ENCODE results near the gene FIBP.

Gene FIBP

DNA sequence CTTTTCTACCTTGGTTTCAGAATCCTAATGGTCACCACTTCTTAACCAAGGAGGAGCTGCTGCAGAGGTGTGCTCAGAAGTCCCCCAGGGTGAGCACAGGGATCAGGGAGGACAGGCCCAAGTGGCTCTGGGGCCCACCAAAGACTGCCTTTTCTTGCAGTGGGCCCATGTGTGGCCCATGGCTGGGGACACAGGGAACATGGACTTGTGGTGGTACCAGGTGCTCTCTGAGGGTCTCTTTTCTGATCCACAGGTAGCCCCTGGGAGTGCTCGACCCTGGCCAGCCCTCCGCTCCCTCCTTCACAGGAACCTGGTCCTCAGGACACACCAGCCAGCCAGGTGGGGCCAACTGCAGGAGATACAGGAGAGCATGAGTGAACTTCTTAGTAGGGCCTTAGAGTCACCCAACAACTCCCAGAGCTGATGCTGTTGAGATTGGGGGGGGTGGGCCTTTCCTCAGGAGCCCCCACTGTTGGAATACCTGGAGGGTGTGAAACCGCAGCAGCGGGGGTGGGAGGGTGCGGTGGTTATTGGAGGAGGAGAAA lies 26.0 kb downstream of the FIBP start:
- TF ChIP-seq, protein P1, sequence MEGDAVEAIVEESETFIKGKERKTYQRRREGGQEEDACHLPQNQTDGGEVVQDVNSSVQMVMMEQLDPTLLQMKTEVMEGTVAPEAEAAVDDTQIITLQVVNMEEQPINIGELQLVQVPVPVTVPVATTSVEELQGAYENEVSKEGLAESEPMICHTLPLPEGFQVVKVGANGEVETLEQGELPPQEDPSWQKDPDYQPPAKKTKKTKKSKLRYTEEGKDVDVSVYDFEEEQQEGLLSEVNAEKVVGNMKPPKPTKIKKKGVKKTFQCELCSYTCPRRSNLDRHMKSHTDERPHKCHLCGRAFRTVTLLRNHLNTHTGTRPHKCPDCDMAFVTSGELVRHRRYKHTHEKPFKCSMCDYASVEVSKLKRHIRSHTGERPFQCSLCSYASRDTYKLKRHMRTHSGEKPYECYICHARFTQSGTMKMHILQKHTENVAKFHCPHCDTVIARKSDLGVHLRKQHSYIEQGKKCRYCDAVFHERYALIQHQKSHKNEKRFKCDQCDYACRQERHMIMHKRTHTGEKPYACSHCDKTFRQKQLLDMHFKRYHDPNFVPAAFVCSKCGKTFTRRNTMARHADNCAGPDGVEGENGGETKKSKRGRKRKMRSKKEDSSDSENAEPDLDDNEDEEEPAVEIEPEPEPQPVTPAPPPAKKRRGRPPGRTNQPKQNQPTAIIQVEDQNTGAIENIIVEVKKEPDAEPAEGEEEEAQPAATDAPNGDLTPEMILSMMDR (conservative IDR thresholded peaks at IDR 0.05; ENCODE audit: control insufficient read depth, insufficient read depth, low read depth, low read length): no peak
- peak overlapping the region; percentile 90 for H3K4me3 ChIP-seq (ENCODE audit: control insufficient read depth, low read depth, low read length)
- no peak for DNase-seq (ENCODE audit: low read depth)

DNA sequence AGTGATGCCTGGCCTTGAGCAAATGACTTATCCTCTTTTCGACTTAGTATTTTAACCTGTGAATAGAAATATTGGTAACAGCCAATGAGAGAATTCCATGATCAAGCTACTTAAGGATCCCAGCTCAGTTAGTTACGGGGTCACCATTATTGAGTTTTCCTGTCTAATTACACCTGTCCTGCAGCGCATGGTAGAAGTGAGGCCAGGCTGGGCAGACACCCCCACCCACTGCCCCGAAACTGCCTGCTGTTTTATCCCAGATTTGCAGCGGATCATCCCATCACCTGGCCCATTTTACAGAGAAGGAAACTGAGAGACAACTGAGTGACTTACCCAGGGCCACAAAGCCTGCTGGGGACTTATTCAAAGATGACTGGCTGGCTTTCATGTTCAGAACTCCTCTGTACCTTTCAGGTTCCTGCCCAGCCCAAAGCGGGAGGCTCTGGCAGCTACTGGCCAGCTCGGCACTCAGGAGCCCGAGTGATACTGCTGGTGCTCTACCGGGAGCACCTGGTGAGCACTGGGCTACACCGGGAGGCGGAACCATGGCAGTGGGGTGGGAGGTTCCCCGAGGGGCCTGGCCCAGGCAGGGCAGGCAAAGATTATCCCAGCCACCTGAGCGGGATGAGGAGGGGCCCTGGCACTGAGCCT lies 26.6 kb downstream of the FIBP start:
- no peak for DNase-seq (ENCODE audit: low read depth)
- peak overlapping the region; percentile 90 for H3K4me3 ChIP-seq (ENCODE audit: control insufficient read depth, low read depth, low read length)
- TF ChIP-seq, protein P1 (conservative IDR thresholded peaks at IDR 0.05; ENCODE audit: control insufficient read depth, insufficient read depth, low read depth, low read length): no peak

DNA sequence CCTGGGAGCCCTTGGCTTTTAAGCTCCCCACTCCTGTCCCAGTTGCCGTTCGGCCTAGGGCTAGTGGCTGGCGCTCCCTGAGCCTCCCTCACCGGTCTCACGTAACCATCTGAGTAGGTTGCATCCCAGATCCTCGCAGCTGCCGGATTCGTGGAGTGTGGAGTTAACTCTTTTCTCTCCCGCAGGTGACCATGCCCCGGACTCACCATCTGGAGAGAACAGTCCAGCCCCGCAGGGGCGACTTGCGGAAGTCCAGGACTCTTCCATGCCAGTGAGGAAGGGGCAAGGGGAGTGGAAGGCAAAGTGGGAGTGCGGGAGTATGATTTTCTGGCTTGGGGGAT lies 27.1 kb downstream of the FIBP start:
- DNase-seq (ENCODE audit: low read depth): no peak
- TF ChIP-seq, protein P1 (conservative IDR thresholded peaks at IDR 0.05; ENCODE audit: control insufficient read depth, insufficient read depth, low read depth, low read length): no peak
- H3K4me3 ChIP-seq (ENCODE audit: control insufficient read depth, low read depth, low read length): peak overlapping the region; percentile 90

DNA sequence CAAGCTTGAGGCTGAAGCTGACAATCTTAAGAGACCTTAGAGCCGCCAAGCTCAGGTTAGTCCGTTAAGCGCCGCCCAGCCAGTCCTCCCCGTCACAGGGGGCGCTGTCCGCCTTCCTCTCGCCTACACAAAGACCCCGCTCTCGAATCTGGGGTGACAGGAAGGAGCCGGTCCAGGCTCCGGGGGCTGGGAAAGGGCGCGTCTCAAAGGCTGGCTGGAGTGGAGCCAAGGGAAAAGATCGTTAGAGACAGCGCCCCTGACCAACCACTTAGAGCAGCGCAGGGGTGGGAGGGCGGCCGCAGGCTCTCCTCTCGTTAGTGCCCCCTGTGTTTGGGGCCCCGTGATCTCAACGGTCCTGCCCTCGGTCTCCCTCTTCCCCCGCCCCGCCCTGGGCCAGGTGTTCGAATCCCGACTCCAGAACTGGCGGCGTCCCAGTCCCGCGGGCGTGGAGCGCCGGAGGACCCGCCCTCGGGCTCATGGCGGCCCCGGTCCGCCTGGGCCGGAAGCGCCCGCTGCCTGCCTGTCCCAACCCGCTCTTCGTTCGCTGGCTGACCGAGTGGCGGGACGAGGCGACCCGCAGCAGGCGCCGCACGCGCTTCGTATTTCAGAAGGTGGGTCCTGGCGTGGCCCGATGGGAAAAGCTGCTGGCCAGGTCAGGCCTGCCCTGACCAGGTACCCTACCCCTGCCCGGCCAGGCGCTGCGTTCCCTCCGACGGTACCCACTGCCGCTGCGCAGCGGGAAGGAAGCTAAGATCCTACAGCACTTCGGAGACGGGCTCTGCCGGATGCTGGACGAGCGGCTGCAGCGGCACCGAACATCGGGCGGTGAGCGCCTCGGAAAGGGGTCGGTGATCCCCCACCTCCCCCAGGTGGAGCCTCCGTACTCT lies 27.8 kb downstream of the FIBP start, which contains the start of gene MUS81:
TSS of gene MUS81 (plus strand) at position 156 of the 887 bp plus-strand sequence. CDS start at position 477, 321 bp downstream.
- DNase-seq (ENCODE audit: low read depth): peak; percentile 98
- TF ChIP-seq, protein P1 (conservative IDR thresholded peaks at IDR 0.05; ENCODE audit: control insufficient read depth, insufficient read depth, low read depth, low read length): peak; percentile 69
- H3K4me3 ChIP-seq (ENCODE audit: control insufficient read depth, low read depth, low read length): peak within 1 kb of the TSS; percentile 90

DNA sequence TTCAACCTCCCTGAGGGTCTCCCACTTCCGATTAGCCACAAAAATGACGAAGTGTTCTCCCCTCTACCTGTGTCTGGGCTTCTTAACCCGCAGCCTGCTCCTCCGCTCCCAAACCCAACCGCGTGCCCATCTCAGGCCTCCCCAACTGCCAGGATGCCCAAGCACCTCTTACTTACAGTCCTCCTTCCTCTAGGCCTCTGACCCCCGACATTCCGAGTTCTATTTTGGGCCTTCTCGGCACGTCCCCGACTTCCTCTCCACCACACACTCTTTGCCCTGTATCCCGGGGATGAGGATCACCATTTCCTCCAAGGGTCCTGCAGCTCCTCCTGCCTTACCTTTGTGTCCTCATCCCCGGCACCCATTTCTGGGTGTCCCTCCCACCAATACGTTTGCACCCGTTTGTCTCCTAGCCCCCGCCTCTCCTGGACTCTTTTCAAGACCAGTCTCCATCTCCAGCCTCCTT lies 28.4 kb downstream of the FIBP start:
- H3K4me3 ChIP-seq (ENCODE audit: control insufficient read depth, low read depth, low read length): peak overlapping the region; percentile 90
- peak; percentile 34 for DNase-seq (ENCODE audit: low read depth)
- TF ChIP-seq, protein P1 (conservative IDR thresholded peaks at IDR 0.05; ENCODE audit: control insufficient read depth, insufficient read depth, low read depth, low read length): no peak

DNA sequence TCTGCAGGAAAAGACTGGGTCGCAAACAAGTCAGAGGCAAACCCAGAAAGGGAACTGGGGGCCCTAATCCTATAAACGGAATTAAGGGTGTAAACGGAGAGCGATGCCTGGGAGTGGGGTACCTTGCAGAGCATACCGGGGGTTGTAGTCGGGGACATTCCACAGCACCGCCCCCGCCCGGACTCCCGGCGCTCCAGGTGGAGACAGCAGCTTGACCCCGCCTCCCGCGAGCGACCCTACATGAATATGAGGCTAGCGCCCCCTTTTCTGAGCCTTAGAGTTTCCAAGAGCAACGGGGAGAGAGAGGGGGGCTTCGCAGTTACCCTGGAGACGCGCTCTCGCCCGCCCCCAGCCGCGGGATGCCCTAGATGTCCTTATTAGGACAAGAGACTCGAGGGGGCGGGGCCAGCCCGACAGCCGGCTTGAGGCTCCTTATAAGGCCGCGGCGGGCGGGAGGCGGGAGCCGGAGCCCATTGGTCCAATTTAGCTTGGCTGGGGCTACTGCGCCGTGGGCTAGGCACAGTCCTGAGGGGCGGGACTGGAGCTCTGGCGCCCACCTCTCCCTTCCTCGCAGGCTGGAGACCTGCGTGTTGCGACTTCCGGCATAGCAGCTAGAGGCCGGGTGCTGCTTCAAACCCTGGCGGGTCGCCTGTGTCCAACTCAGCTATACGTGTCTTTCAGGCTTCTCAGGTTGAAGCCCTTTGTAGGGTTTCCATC lies 29.0 kb downstream of the FIBP start:
- peak overlapping the region; percentile 90 for H3K4me3 ChIP-seq (ENCODE audit: control insufficient read depth, low read depth, low read length)
- TF ChIP-seq, protein P1 (conservative IDR thresholded peaks at IDR 0.05; ENCODE audit: control insufficient read depth, insufficient read depth, low read depth, low read length): peak; percentile 0
- DNase-seq (ENCODE audit: low read depth): peak; percentile 94

All from fibroblast of mammary gland (primary cell).